ENCODE results near the gene ME1. TPM values are rescaled to one million over a fixed set of nuclear protein-coding genes. Genes with fewer than 3 reads are reported as not detected.
A peak's percentile ranks its signal among the peaks of the same experiment; 100 is the strongest.

ME1 gene
- total and polyA plus RNA-seq, 9 of the 15 experiments (the other 6 are each of a cell fraction or from before 2014, with no cell fraction given) = 3.2 to 10.4 (median 5.5) TPM

GRCh38 chr6:83192871-83193746 is 237.7 kb downstream of the ME1 start, which contains the start of the genes PGM3 and RWDD2A (continued):
- TF ChIP-seq FOXO4 (CRISPR knock-in tag; IDR thresholded peaks at IDR 0.05) (no peak), ZBTB9 (CRISPR knock-in tag; IDR thresholded peaks at IDR 0.05) (peak; percentile 85; the same call in 1 of the 2 replicates), NFIC (IDR thresholded peaks at IDR 0.05) (peak; percentile 60), POLR2A (conservative IDR thresholded peaks at IDR 0.05) (peak; percentile 93), ZNF512 (tag; IDR thresholded peaks at IDR 0.05) (no peak), CCNT2 (IDR thresholded peaks at IDR 0.05; ENCODE audit: borderline replicate concordance, extremely low read depth, insufficient read length, low read depth, low read length) (peak; percentile 33), POLR2G (IDR thresholded peaks at IDR 0.05; ENCODE audit: low read depth, low read length) (peak; percentile 98), MYC (IDR thresholded peaks at IDR 0.05; ENCODE audit: low read depth, low read length) (peak; percentile 41; the same call in 1 of the 2 replicates), MYC (CRISPR knock-in tag; IDR thresholded peaks at IDR 0.05; ENCODE audit: borderline replicate concordance, low read depth) (no peak), PBX2 (CRISPR knock-in tag; IDR thresholded peaks at IDR 0.05; ENCODE audit: low read depth) (no peak), PBX2 (tag; conservative IDR thresholded peaks at IDR 0.05; ENCODE audit: low read depth) (no peak)

Data from K562 (cell line).